ENCODE results near the gene CNTN4. TPM values are rescaled to one million over a fixed set of nuclear protein-coding genes. Genes with fewer than 3 reads are reported as not detected.

Gene CNTN4
- 1.6 and 2.9 TPM in 2 replicates for total RNA-seq (2022)
- Bru-seq, nascent RNA = percentile 22 among the genes with signal in this experiment
- BruChase-seq, experiment 1, labeled RNA remaining after a 6-hour chase = percentile 16 among the genes with signal in this experiment
- BruChase-seq, experiment 2, labeled RNA remaining after a 2-hour chase = percentile 14 among the genes with signal in this experiment
- long read RNA-seq, partial matches to known transcripts = 0 of 3 reads
- long read RNA-seq, other reads (novel, unspliced or antisense) = 3 of 3 reads

DNA sequence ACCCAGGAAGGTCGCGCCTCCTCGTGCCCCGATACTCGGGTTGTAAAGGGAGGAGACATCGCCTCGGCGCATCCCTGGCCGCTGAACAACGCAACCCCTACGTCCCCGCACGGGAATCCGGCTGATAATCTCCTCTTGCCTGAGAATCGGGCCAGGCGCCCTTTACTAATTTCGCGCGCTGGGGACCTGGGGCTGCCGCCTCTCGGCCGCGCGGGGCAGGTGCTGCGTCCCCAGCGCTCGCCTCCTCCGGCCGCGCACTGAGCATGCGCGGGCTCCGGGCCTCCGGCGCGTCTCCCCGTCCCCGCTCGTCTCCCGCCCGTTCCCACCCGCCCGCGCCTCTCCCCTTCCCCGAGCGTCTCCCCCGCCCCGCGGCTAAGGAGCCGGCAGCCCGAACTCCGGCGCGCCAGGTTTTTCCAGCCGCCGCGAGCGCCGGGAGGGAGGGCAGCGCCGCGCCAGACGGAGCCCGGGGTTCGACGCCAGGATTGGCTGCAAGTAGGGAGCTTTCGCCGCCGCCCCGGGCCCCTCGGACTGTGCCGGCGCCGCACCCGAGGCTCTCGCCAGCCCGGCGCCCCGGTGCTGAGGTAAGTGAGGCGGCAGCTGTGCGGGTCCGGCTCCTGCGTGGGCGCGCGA lies at the start of gene CNTN4:
TSS of gene CNTN4 (plus strand) at position 469 of the 630 bp plus-strand sequence.
- no peaks in the 10 kb centered on the region for H3K36me3 Mint-ChIP-seq (ENCODE audit: insufficient read depth, unreplicated experiment)
- BruUV-seq (replicated peaks) = no TSS peak
- no peaks in the 10 kb centered on the region for H3K27me3 Mint-ChIP-seq (ENCODE audit: unreplicated experiment)
- no peak within 1 kb of the TSS for H3K27ac Mint-ChIP-seq (ENCODE audit: unreplicated experiment)
- H3K4me1 Mint-ChIP-seq (ENCODE audit: low read depth, unreplicated experiment) = no peaks in the 10 kb centered on the region
- peaks cover 8% of the 10 kb centered on the region for H3K9me3 Mint-ChIP-seq (ENCODE audit: low read depth, unreplicated experiment)
- intact Hi-C loops (cut with micrococcal nuclease; ENCODE audit: unreplicated experiment) = no loop called here
- no peak for DNase-seq
- TF ChIP-seq, protein P1, sequence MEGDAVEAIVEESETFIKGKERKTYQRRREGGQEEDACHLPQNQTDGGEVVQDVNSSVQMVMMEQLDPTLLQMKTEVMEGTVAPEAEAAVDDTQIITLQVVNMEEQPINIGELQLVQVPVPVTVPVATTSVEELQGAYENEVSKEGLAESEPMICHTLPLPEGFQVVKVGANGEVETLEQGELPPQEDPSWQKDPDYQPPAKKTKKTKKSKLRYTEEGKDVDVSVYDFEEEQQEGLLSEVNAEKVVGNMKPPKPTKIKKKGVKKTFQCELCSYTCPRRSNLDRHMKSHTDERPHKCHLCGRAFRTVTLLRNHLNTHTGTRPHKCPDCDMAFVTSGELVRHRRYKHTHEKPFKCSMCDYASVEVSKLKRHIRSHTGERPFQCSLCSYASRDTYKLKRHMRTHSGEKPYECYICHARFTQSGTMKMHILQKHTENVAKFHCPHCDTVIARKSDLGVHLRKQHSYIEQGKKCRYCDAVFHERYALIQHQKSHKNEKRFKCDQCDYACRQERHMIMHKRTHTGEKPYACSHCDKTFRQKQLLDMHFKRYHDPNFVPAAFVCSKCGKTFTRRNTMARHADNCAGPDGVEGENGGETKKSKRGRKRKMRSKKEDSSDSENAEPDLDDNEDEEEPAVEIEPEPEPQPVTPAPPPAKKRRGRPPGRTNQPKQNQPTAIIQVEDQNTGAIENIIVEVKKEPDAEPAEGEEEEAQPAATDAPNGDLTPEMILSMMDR (IDR thresholded peaks at IDR 0.05; ENCODE audit: unreplicated experiment) = no peak
- H3K4me3 Mint-ChIP-seq (ENCODE audit: low read depth, unreplicated experiment) = no peak within 1 kb of the TSS
- CTCF ChIA-PET = no interaction called here

DNA sequence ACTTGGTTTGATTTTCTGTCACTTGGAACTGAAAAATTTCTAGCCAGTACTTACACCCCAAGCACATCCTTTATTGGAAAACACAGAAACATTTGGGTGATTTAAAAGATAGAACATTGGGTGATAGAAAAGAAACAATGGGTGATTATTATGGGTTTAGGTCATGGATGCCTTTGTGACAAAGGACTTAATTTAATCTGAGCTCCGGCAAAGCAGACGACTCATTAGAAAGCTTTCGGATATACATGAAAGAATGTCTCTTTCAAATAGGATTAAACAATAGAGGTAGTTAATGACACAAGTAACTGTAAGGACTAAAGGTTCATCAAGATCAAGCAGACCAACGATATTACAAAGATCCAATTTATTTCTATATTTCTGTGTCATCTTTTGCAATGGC lies 37.3 kb upstream of the CNTN4 start:
- CTCF ChIA-PET = no interaction called here
- DNase-seq = no peak
- H3K27ac Mint-ChIP-seq (ENCODE audit: unreplicated experiment) = no peak overlapping the region
- H3K27me3 Mint-ChIP-seq (ENCODE audit: unreplicated experiment) = no peaks in the 10 kb centered on the region
- intact Hi-C loops (cut with micrococcal nuclease; ENCODE audit: unreplicated experiment) = no loop called here
- H3K4me1 Mint-ChIP-seq (ENCODE audit: low read depth, unreplicated experiment) = no peaks in the 10 kb centered on the region
- peaks cover 8% of the 10 kb centered on the region for H3K9me3 Mint-ChIP-seq (ENCODE audit: low read depth, unreplicated experiment)
- BruUV-seq (replicated peaks) = no TSS peak
- TF ChIP-seq, protein P1 (IDR thresholded peaks at IDR 0.05; ENCODE audit: unreplicated experiment) = no peak
- H3K4me3 Mint-ChIP-seq (ENCODE audit: low read depth, unreplicated experiment) = no peak overlapping the region
- H3K36me3 Mint-ChIP-seq (ENCODE audit: insufficient read depth, unreplicated experiment) = no peaks in the 10 kb centered on the region

DNA sequence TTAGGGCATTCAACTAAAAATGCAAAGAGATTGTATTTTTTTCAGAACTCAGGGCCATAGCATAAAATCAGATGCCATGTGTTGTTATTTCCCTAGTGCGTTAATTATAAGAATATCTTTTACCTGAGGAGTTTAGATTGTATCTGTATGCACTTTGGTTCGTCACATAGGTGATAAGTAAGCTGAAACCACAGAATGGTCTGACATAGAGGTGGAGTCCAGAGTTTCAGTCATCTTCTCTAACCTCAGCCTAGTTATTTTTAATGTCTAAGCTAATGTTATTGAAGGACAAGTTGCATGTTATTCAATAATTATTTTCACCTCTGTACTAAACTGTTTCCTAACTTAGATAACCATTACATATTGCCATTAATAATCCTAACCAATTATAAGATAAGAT lies 27.1 kb upstream of the CNTN4 start:
- no peaks in the 10 kb centered on the region for H3K36me3 Mint-ChIP-seq (ENCODE audit: insufficient read depth, unreplicated experiment)
- no peaks in the 10 kb centered on the region for H3K27me3 Mint-ChIP-seq (ENCODE audit: unreplicated experiment)
- no peak overlapping the region for H3K4me3 Mint-ChIP-seq (ENCODE audit: low read depth, unreplicated experiment)
- H3K4me1 Mint-ChIP-seq (ENCODE audit: low read depth, unreplicated experiment) = no peaks in the 10 kb centered on the region
- CTCF ChIA-PET = interaction anchor here (0.9 kb wide), 1 partner anchor 21 kb away, joined by 3 read pairs; no protein-coding TSS in a partner anchor
- no peak for DNase-seq
- no peak overlapping the region for H3K27ac Mint-ChIP-seq (ENCODE audit: unreplicated experiment)
- TF ChIP-seq, protein P1 (IDR thresholded peaks at IDR 0.05; ENCODE audit: unreplicated experiment) = no peak
- intact Hi-C loops (cut with micrococcal nuclease; ENCODE audit: unreplicated experiment) = no loop called here
- BruUV-seq (replicated peaks) = no TSS peak
- peaks cover 5% of the 10 kb centered on the region for H3K9me3 Mint-ChIP-seq (ENCODE audit: low read depth, unreplicated experiment)

DNA sequence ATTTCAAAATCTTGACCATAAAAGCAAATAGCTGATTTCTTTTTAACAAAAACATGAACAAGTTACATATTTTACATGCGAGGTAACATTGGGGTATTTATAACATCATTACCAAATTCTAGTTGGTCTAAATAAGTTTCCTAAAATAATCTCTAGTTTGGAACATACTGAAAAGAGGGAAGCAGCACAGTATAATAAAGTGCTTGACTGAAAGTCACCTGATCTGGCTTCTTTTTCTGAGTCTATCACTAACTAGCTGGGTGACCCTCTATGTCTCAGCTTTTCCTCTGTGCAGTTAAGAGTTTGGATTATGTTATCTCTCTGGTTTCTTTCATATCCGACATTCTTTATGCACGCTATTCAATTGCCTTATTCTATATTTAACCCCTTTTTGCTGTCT lies 19.8 kb upstream of the CNTN4 start:
- CTCF ChIA-PET = interaction anchor here (0.6 kb wide), 2 partner anchors 320 to 841 kb away, joined by 3 read pairs; no protein-coding TSS in a partner anchor
- no peak overlapping the region for H3K4me3 Mint-ChIP-seq (ENCODE audit: low read depth, unreplicated experiment)
- H3K27me3 Mint-ChIP-seq (ENCODE audit: unreplicated experiment) = no peaks in the 10 kb centered on the region
- no peak for DNase-seq
- TF ChIP-seq, protein P1 (IDR thresholded peaks at IDR 0.05; ENCODE audit: unreplicated experiment) = no peak
- BruUV-seq (replicated peaks) = no TSS peak
- H3K27ac Mint-ChIP-seq (ENCODE audit: unreplicated experiment) = no peak overlapping the region
- no peaks in the 10 kb centered on the region for H3K36me3 Mint-ChIP-seq (ENCODE audit: insufficient read depth, unreplicated experiment)
- intact Hi-C loops (cut with micrococcal nuclease; ENCODE audit: unreplicated experiment) = no loop called here
- H3K4me1 Mint-ChIP-seq (ENCODE audit: low read depth, unreplicated experiment) = no peaks in the 10 kb centered on the region
- peaks cover 11% of the 10 kb centered on the region for H3K9me3 Mint-ChIP-seq (ENCODE audit: low read depth, unreplicated experiment)
